RWPE1 (cell line): ENCODE data around the gene CFAP45.

Experiments used
- CTCF ChIA-PET: fragments of 350-600 bp; sonication (Branson Sonifier 250); formaldehyde crosslinking; extraction: SDS; loops from one replicate; lab custom pipeline; 2021; lab: Yijun Ruan, JAX
- POLR2A ChIA-PET: fragments of 400-600 bp; formaldehyde crosslinking; extraction: SDS; loops from one replicate; lab custom pipeline; 2020; ENCODE audit warnings: antibody characterized with exemption; ENCODE audit not compliant: low non-redundant PET; lab: Yijun Ruan, JAX
- DNase-seq: peaks from one replicate; pipeline ENCODE4 v3.0.0; 2012; ENCODE audit warnings: low spot score
- H3K27ac ChIP-seq: fragments of 450-650 bp; 2 replicates; pipeline ENCODE4 v1.5.1; 2017
- CTCF ChIP-seq: fragments of 450-650 bp; conservative IDR thresholded peaks from 2 replicates; pipeline ENCODE4 v1.5.1; 2017; ENCODE audit warnings: low read depth, mild to moderate bottlenecking

Gene CFAP45

GRCh38 chr1:159825564-159825963 lies 74.4 kb downstream of the CFAP45 start:
- POLR2A ChIA-PET, result interaction anchor here (0.6 kb wide), 1 partner anchor 45 kb away, joined by 5 read pairs; no protein-coding TSS in a partner anchor
- TF ChIP-seq CTCF, result no peak
- H3K27ac ChIP-seq, result no peak overlapping the region
- no peak for DNase-seq
- CTCF ChIA-PET, result interaction anchor here (0.8 kb wide), 1 partner anchor 67 kb away, joined by 5 read pairs; no protein-coding TSS in a partner anchor

DNA sequence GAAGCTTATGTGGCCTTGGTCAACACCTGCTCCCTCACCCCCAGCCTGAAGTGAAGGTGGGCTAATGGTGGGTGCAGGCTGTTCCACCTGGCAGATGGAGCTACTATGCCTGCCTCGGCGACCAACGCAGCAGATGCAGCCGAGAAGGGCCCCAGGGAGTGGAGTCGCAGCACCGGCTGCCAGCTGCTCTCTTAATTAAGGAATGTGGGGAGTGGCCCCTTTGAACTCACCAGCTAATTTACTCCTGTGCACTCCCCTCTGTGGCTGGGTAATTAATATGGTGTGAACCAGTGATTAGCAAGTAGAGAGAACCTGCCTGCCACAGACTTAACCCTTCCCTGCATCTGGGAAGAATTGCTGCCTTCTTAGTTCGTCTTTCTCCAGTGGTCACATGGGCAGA lies 76.6 kb downstream of the CFAP45 start:
- CTCF ChIA-PET, result no interaction called here
- POLR2A ChIA-PET, result no interaction called here
- H3K27ac ChIP-seq, result no peak overlapping the region
- TF ChIP-seq CTCF, result no peak
- no peak for DNase-seq
